WTC11 (cell line): ENCODE data around the gene TBCCD1. TPM values are rescaled to one million over a fixed set of nuclear protein-coding genes. Genes with fewer than 3 reads are reported as not detected.

Experiments
- ATAC-seq: fragments of 200-7000 bp; cut with Tn5 transposase; 2 replicates; pipeline ENCODE4 v1.10.0; 2021; ENCODE audit warnings: mild to moderate bottlenecking, moderate library complexity
- CTCF ChIA-PET: fragments of 300-600 bp; sonication (Branson Sonifier 250); formaldehyde crosslinking; loops from one replicate; lab custom pipeline; 2021; ENCODE audit warnings: antibody characterized with exemption; lab: Charles Lee
- POLR2A ChIA-PET: fragments of 350-600 bp; sonication (Branson Sonifier 250); formaldehyde crosslinking; loops from one replicate; lab custom pipeline; 2021; ENCODE audit warnings: antibody characterized with exemption; lab: Charles Lee
- DNase-seq: peaks from one replicate; pipeline ENCODE4 v3.0.0; 2021; ENCODE audit warnings: low spot score
- H3K27ac Mint-ChIP-seq: 2 replicates; pipeline ENCODE4 v1.8.0; 2021; ENCODE audit warnings: mixed read lengths
- H3K27me3 Mint-ChIP-seq: 2 replicates; pipeline ENCODE4 v1.8.0; 2021; ENCODE audit warnings: low read depth, mild to moderate bottlenecking, moderate library complexity, mixed read lengths
- H3K36me3 Mint-ChIP-seq: 2 replicates; pipeline ENCODE4 v1.8.0; 2021; ENCODE audit warnings: mixed read lengths
- H3K4me1 Mint-ChIP-seq: 2 replicates; pipeline ENCODE4 v1.8.0; 2022; ENCODE audit warnings: mixed read lengths
- H3K4me3 Mint-ChIP-seq: 2 replicates; pipeline ENCODE4 v1.8.0; 2021; ENCODE audit warnings: mild to moderate bottlenecking, moderate library complexity, mixed read lengths
- H3K9me3 Mint-ChIP-seq: 2 replicates; pipeline ENCODE4 v1.8.0; 2021; ENCODE audit warnings: mixed read lengths
- ATF1 ChIP-seq: sonication (generic); formaldehyde crosslinking; IDR thresholded peaks from 2 replicates; pipeline ENCODE4 v1.8.1; 2023; ENCODE audit warnings: mild to moderate bottlenecking, moderate library complexity, missing genetic modification reagents
- CTCF ChIP-seq: fragments of 200-600 bp; IDR thresholded peaks from 2 replicates; pipeline ENCODE4 v1.8.0; 2022; ENCODE audit warnings: antibody characterized with exemption
- E2F5 ChIP-seq: sonication (generic); formaldehyde crosslinking; IDR thresholded peaks from 2 replicates; pipeline ENCODE4 v1.8.1; 2022; ENCODE audit warnings: mild to moderate bottlenecking, moderate library complexity, missing genetic modification reagents
- ELF4 ChIP-seq: sonication (generic); formaldehyde crosslinking; IDR thresholded peaks from 2 replicates; pipeline ENCODE4 v1.8.1; 2022; ENCODE audit warnings: low read depth, mild to moderate bottlenecking, moderate library complexity, missing genetic modification reagents
- EMX1 ChIP-seq: fragments of 250-450 bp; sonication (Bioruptor Pico); IDR thresholded peaks from 2 replicates; pipeline ENCODE4 v1.8.0; 2021; ENCODE audit warnings: mild to moderate bottlenecking
- ESRRA ChIP-seq: sonication (generic); formaldehyde crosslinking; IDR thresholded peaks from 2 replicates; pipeline ENCODE4 v1.8.1; 2022; ENCODE audit warnings: mild to moderate bottlenecking, missing genetic modification reagents, borderline replicate concordance
- FOXK1 ChIP-seq: sonication (generic); formaldehyde crosslinking; IDR thresholded peaks from 2 replicates; pipeline ENCODE4 v1.8.0; 2022; ENCODE audit warnings: mild to moderate bottlenecking, moderate library complexity, missing genetic modification reagents
- MAX ChIP-seq: sonication (generic); formaldehyde crosslinking; IDR thresholded peaks from 2 replicates; pipeline ENCODE4 v1.8.0; 2022; ENCODE audit warnings: mild to moderate bottlenecking, missing genetic modification reagents
- NFYB ChIP-seq: sonication (generic); formaldehyde crosslinking; conservative IDR thresholded peaks from 2 replicates; pipeline ENCODE4 v1.8.0; 2022; ENCODE audit warnings: low read depth, missing genetic modification reagents
- NR1H2 ChIP-seq: sonication (generic); formaldehyde crosslinking; IDR thresholded peaks from 2 replicates; pipeline ENCODE4 v1.9.0; 2021; ENCODE audit warnings: mild to moderate bottlenecking, moderate library complexity, missing genetic modification reagents
- PRRX2 ChIP-seq: fragments of 250-450 bp; sonication (Bioruptor Pico); IDR thresholded peaks from 2 replicates; pipeline ENCODE4 v1.8.0; 2021; ENCODE audit warnings: mild to moderate bottlenecking
- ZNF317 ChIP-seq: sonication (generic); formaldehyde crosslinking; IDR thresholded peaks from 2 replicates; pipeline ENCODE4 v1.8.1; 2023; ENCODE audit warnings: low read depth, mild to moderate bottlenecking, moderate library complexity, missing genetic modification reagents, borderline replicate concordance
- total RNA-seq: library from RNA; stranded (reverse); gene quantifications from 3 replicates; pipeline ENCODE4 v1.2.3, GENCODE V29; 2021
- TF ChIP-seq, protein P1 (sequence below): sonication (generic); formaldehyde crosslinking; IDR thresholded peaks from 2 replicates; pipeline ENCODE4 v1.8.0; 2022; ENCODE audit warnings: mild to moderate bottlenecking, missing genetic modification reagents
- TF ChIP-seq, protein P2 (sequence below): sonication (generic); formaldehyde crosslinking; IDR thresholded peaks from 2 replicates; pipeline ENCODE4 v1.8.1; 2022; ENCODE audit warnings: low read depth, missing genetic modification reagents, borderline replicate concordance
- TF ChIP-seq, protein P3 (sequence below): sonication (generic); formaldehyde crosslinking; IDR thresholded peaks from 2 replicates; pipeline ENCODE4 v1.8.1; 2022; ENCODE audit warnings: missing genetic modification reagents, borderline replicate concordance

The TBCCD1 gene
- total RNA-seq, 1 experiment from 2014 or later: 10.6 TPM

DNA sequence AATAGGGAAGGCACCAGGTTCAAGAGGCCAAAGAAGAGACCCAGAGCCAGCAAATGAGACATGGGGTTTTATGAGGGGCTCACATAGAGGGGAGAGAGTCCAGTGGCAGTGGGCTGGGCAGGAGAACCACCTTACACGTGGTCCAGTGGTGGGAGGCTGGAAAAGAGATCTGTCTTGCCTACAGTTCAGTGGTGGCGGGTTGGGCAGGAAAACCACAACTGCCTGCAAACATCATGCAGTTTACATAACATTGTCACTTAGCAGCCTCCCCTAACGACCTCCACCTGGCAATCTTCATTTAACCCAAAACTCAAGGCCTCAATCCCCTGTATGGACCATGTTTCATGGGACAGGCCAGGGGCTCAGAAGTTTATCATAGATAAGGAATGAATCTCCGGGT is 52.0 kb downstream of the TBCCD1 start:
- no peak for TF ChIP-seq EMX1 (CRISPR knock-in tag)
- TF ChIP-seq ATF1 (CRISPR knock-in tag): no peak
- TF ChIP-seq ESRRA (CRISPR knock-in tag): no peak
- TF ChIP-seq FOXK1 (CRISPR knock-in tag): no peak
- no peak for TF ChIP-seq PRRX2 (CRISPR knock-in tag)
- no peak for TF ChIP-seq NFYB
- TF ChIP-seq, all 79 proteins: peak for 0
- H3K27ac Mint-ChIP-seq: no peak overlapping the region
- H3K4me3 Mint-ChIP-seq: no peak overlapping the region
- H3K27me3 Mint-ChIP-seq: peaks cover 2% of the 10 kb centered on the region
- CTCF ChIA-PET: no interaction called here
- ATAC-seq (no peak), DNase-seq (no peak)
- H3K4me1 Mint-ChIP-seq: peaks cover 5% of the 10 kb centered on the region; the same call in 1 of the 2 replicates
- H3K36me3 Mint-ChIP-seq: no peaks in the 10 kb centered on the region
- POLR2A ChIA-PET: no interaction called here
- H3K9me3 Mint-ChIP-seq: peaks cover 6% of the 10 kb centered on the region

- POLR2A ChIA-PET: no interaction called here
- Mint-ChIP-seq H3K27me3 (peaks cover 2% of the 10 kb centered on the region), H3K4me3 (no peak overlapping the region), H3K27ac (no peak overlapping the region), H3K4me1 (peaks cover 5% of the 10 kb centered on the region; the same call in 1 of the 2 replicates), H3K9me3 (peaks cover 6% of the 10 kb centered on the region), H3K36me3 (no peaks in the 10 kb centered on the region)
- CTCF ChIA-PET: no interaction called here
- TF ChIP-seq CTCF: peak; percentile 67
- TF ChIP-seq NR1H2: no peak
- no peak for TF ChIP-seq ZNF317 (CRISPR knock-in tag)
- TF ChIP-seq ELF4 (CRISPR knock-in tag): no peak
- TF ChIP-seq, protein P1, sequence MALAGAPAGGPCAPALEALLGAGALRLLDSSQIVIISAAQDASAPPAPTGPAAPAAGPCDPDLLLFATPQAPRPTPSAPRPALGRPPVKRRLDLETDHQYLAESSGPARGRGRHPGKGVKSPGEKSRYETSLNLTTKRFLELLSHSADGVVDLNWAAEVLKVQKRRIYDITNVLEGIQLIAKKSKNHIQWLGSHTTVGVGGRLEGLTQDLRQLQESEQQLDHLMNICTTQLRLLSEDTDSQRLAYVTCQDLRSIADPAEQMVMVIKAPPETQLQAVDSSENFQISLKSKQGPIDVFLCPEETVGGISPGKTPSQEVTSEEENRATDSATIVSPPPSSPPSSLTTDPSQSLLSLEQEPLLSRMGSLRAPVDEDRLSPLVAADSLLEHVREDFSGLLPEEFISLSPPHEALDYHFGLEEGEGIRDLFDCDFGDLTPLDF (CRISPR knock-in tag): no peak
- TF ChIP-seq, protein P2, sequence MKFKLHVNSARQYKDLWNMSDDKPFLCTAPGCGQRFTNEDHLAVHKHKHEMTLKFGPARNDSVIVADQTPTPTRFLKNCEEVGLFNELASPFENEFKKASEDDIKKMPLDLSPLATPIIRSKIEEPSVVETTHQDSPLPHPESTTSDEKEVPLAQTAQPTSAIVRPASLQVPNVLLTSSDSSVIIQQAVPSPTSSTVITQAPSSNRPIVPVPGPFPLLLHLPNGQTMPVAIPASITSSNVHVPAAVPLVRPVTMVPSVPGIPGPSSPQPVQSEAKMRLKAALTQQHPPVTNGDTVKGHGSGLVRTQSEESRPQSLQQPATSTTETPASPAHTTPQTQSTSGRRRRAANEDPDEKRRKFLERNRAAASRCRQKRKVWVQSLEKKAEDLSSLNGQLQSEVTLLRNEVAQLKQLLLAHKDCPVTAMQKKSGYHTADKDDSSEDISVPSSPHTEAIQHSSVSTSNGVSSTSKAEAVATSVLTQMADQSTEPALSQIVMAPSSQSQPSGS (CRISPR knock-in tag): no peak
- ATAC-seq: peak; percentile 85
- DNase-seq: peak; percentile 35
Measured at GRCh38 chr3:186514296-186515002, 52.7 kb downstream of the TBCCD1 start.

DNA sequence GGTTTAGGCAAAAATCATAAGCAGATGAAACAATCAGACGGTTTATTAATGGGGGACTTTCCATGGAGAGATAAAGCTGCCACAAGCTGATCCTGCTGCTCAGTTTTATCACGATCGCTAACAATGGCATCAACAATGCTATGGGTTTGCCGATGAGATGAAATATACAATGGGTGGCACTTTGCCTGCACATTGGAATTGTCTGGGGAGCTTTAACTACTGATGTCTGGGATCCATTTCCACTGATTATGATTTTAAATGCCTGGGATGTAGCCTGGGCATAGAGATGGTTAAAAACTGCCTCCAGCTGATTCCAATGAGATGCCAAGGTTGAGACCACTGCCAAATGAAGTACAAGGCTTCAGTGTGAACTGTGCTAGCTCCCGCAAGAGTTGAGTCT is 53.8 kb downstream of the TBCCD1 start:
- Mint-ChIP-seq H3K27me3 (peaks cover 2% of the 10 kb centered on the region), H3K27ac (no peak overlapping the region), H3K36me3 (no peaks in the 10 kb centered on the region), H3K9me3 (peaks cover 6% of the 10 kb centered on the region), H3K4me1 (peaks cover 5% of the 10 kb centered on the region; the same call in 1 of the 2 replicates), H3K4me3 (no peak overlapping the region)
- ChIA-PET CTCF (interaction anchor here (1.5 kb wide), 1 partner anchor 27 kb away, joined by 7 read pairs; no protein-coding TSS in a partner anchor), POLR2A (no interaction called here)
- TF ChIP-seq, protein P3, sequence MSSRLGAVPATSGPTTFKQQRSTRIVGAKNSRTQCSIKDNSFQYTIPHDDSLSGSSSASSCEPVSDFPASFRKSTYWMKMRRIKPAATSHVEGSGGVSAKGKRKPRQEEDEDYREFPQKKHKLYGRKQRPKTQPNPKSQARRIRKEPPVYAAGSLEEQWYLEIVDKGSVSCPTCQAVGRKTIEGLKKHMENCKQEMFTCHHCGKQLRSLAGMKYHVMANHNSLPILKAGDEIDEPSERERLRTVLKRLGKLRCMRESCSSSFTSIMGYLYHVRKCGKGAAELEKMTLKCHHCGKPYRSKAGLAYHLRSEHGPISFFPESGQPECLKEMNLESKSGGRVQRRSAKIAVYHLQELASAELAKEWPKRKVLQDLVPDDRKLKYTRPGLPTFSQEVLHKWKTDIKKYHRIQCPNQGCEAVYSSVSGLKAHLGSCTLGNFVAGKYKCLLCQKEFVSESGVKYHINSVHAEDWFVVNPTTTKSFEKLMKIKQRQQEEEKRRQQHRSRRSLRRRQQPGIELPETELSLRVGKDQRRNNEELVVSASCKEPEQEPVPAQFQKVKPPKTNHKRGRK (CRISPR knock-in tag): no peak
- no peak for TF ChIP-seq E2F5 (CRISPR knock-in tag)
- TF ChIP-seq MAX: no peak
- no peak for DNase-seq
- no peak for ATAC-seq
